ENCODE measurements around the gene LDB2.

DNA sequence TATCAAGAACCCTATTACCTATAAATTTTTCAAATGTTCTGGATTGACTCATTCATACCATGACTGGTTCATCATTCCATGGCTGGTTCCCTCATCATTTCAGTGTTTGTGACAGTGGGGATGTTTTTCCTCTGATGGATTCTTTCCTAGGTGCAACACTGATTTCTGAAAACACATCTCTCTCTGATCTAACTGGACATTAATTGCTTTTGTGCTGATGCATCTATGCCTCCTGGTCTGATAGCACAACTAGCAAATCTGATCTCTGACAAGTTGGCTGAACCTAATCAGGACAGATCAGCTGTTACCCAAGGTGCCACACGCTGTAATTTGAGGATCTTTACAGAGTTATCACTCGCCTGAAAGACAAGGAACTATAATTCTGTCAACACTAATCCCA lies 140.2 kb downstream of the LDB2 start:
- TF ChIP-seq CTCF (IDR thresholded peaks at IDR 0.05) (no peak), POLR2A (IDR thresholded peaks at IDR 0.05) (no peak)

Measured in uterus (tissue), 2 donors.